Upper lobe of right lung (tissue), 1 donor: ENCODE measurements around the gene CALCOCO2. TPM values are rescaled to one million over a fixed set of nuclear protein-coding genes. Genes with fewer than 3 reads are reported as not detected.
"Not testable (repeated sequence)": the region's sequence is repeated elsewhere in the genome, so short reads cannot be mapped to it uniquely, and the experiment has no call there.

ENCODE experiments used
- ATAC-seq: fragments of 200-7000 bp; cut with Tn5 transposase; one replicate; pipeline ENCODE4 v1.9.1; 2020; ENCODE audit warnings: mild to moderate bottlenecking, moderate library complexity
- DNase-seq: peaks from one replicate; pipeline ENCODE4 v3.0.0-alpha.2; 2020
- H3K27ac ChIP-seq: fragments of 200-600 bp; one replicate; pipeline ENCODE4 v1.8.0; 2022
- H3K27me3 ChIP-seq: fragments of 200-600 bp; one replicate; pipeline ENCODE4 v1.8.0; 2022; ENCODE audit warnings: mild to moderate bottlenecking
- H3K36me3 ChIP-seq: fragments of 200-600 bp; one replicate; pipeline ENCODE4 v1.8.0; 2022
- H3K4me1 ChIP-seq: fragments of 200-600 bp; one replicate; pipeline ENCODE4 v1.8.0; 2022
- H3K4me3 ChIP-seq: fragments of 200-600 bp; one replicate; pipeline ENCODE4 v1.8.0; 2022; ENCODE audit warnings: mild to moderate bottlenecking
- H3K9me3 ChIP-seq: fragments of 200-600 bp; one replicate; pipeline ENCODE4 v1.8.0; 2022
- CTCF ChIP-seq: fragments of 200-600 bp; IDR thresholded peaks from one replicate; pipeline ENCODE4 v1.8.0; 2022; ENCODE audit warnings: antibody characterized with exemption
- intact Hi-C: fragments of 100-400 bp; cut with DNase I; formaldehyde crosslinking; loops from one replicate; pipeline ENCODE4 v1.11.0; 2022
- total RNA-seq: library from RNA; stranded (reverse); fragmentation: NEBNext Ultra II Directional; extraction: Animal tissue kit (Norgen Biotek cat#: 25700); gene quantifications from one replicate; pipeline ENCODE4 v1.2.1, GENCODE V29; 2021
- donor health status: DM: no; HTN: yes; CAD: no; lungs with severe emphysema.

Gene CALCOCO2
- total RNA-seq, 1 donor from 2014 or later = 181 TPM

- Histone ChIP-seq H3K27ac (no peak overlapping the region), H3K9me3 (no peaks in the 10 kb centered on the region), H3K4me3 (no peak overlapping the region), H3K27me3 (no peaks in the 10 kb centered on the region), H3K36me3 (peaks cover 3% of the 10 kb centered on the region), H3K4me1 (peaks cover 89% of the 10 kb centered on the region)
- TF ChIP-seq CTCF = no peak
- ATAC-seq (no peak), DNase-seq (no peak)
- intact Hi-C loops = no loop called here
These were observed 5.1 kb downstream of the CALCOCO2 start for GRCh38 chr17:48835971-48836370.

- H3K9me3 ChIP-seq, DNase-seq, ATAC-seq, H3K27me3 ChIP-seq, H3K4me3 ChIP-seq, H3K36me3 ChIP-seq, intact Hi-C loops: not testable (repeated sequence)
- peak overlapping the region; percentile 11 for H3K27ac ChIP-seq
- H3K4me1 ChIP-seq = peaks cover 94% of the 10 kb centered on the region
These were observed 6.6 kb downstream of the CALCOCO2 start for GRCh38 chr17:48837458-48837857.

- Histone ChIP-seq H3K9me3 (no peaks in the 10 kb centered on the region), H3K36me3 (peaks cover 35% of the 10 kb centered on the region), H3K27ac (peak overlapping the region; percentile 88), H3K4me1 (peaks cover 78% of the 10 kb centered on the region), H3K27me3 (no peaks in the 10 kb centered on the region), H3K4me3 (no peak overlapping the region)
- DNase-seq = no peak
- intact Hi-C loops = no loop called here
- ATAC-seq = no peak
- TF ChIP-seq CTCF = no peak
These were observed 9.6 kb downstream of the CALCOCO2 start for GRCh38 chr17:48840441-48840840.

- no peak for DNase-seq
- intact Hi-C loops = no loop called here
- Histone ChIP-seq H3K27me3 (no peaks in the 10 kb centered on the region), H3K4me3 (peak overlapping the region; percentile 39), H3K36me3 (peaks cover 44% of the 10 kb centered on the region), H3K9me3 (no peaks in the 10 kb centered on the region), H3K4me1 (peaks cover 69% of the 10 kb centered on the region), H3K27ac (peak overlapping the region; percentile 88)
- ATAC-seq = peak; percentile 93
- no peak for TF ChIP-seq CTCF
These were observed 10.6 kb downstream of the CALCOCO2 start for GRCh38 chr17:48841395-48841831.

GRCh38 chr17:48842746-48843145, 11.9 kb downstream of the CALCOCO2 start:
- H3K27me3 ChIP-seq = no peaks in the 10 kb centered on the region
- intact Hi-C loops = no loop called here
- ATAC-seq (no peak), DNase-seq (no peak)
- peaks cover 51% of the 10 kb centered on the region for H3K36me3 ChIP-seq
- H3K4me1 ChIP-seq = peaks cover 56% of the 10 kb centered on the region
- H3K4me3 ChIP-seq = no peak overlapping the region
- peak overlapping the region; percentile 88 for H3K27ac ChIP-seq
- no peaks in the 10 kb centered on the region for H3K9me3 ChIP-seq
- TF ChIP-seq CTCF = no peak

GRCh38 chr17:48843187-48843900, 12.5 kb downstream of the CALCOCO2 start:
- intact Hi-C loops = no loop called here
- no peak for DNase-seq
- Histone ChIP-seq H3K9me3 (no peaks in the 10 kb centered on the region), H3K4me1 (peaks cover 50% of the 10 kb centered on the region), H3K36me3 (peaks cover 57% of the 10 kb centered on the region), H3K27ac (peak overlapping the region; percentile 88), H3K27me3 (no peaks in the 10 kb centered on the region), H3K4me3 (no peak overlapping the region)
- no peak for TF ChIP-seq CTCF
- ATAC-seq = no peak
